Activated T-helper 1 cell treated with anti-CD3 and anti-CD28 coated beads, Interleukin-12 subunit alpha, Interleukin-12 subunit beta, Interleukin-2, Interleukin-4 antibody, amounts not matched to agents 30 ng/mL and 10 ng/mL and 1 ng/mL, durations not matched to agents 14 hours and 24 hours and 36 hours (primary cell): ENCODE measurements around the gene SYNE2. TPM values are rescaled to one million over a fixed set of nuclear protein-coding genes. Genes with fewer than 3 reads are reported as not detected.

ENCODE experiments used
- DNase-seq: peaks from one replicate; pipeline ENCODE4 v3.0.0; 2021; ENCODE audit warnings: low spot score
- H3K27ac Mint-ChIP-seq: one replicate; pipeline ENCODE4 v1.8.0; 2021; ENCODE audit warnings: mild to moderate bottlenecking, mixed read lengths
- H3K27me3 Mint-ChIP-seq: one replicate; pipeline ENCODE4 v1.8.0; 2022; ENCODE audit warnings: mild to moderate bottlenecking, moderate library complexity, mixed read lengths; ENCODE audit not compliant: insufficient read depth
- H3K36me3 Mint-ChIP-seq: one replicate; pipeline ENCODE4 v1.8.0; 2021; ENCODE audit warnings: low read depth, mixed read lengths
- H3K4me1 Mint-ChIP-seq: one replicate; pipeline ENCODE4 v1.8.0; 2021; ENCODE audit warnings: low read depth, mixed read lengths
- H3K4me3 Mint-ChIP-seq: one replicate; pipeline ENCODE4 v1.8.0; 2021; ENCODE audit warnings: mild to moderate bottlenecking, moderate library complexity, mixed read lengths
- H3K9me3 Mint-ChIP-seq: one replicate; pipeline ENCODE4 v1.8.0; 2021; ENCODE audit warnings: mixed read lengths
- intact Hi-C: fragments of 100-400 bp; cut with micrococcal nuclease; formaldehyde crosslinking; loops from one replicate; pipeline ENCODE4 v1.15.1; 2024
- total RNA-seq: library from RNA; stranded (reverse); gene quantifications from 2 replicates; pipeline ENCODE4 v1.2.3, GENCODE V29; 2022

SYNE2 gene
- total RNA-seq, 1 donor from 2014 or later, result 25.1 TPM

DNA sequence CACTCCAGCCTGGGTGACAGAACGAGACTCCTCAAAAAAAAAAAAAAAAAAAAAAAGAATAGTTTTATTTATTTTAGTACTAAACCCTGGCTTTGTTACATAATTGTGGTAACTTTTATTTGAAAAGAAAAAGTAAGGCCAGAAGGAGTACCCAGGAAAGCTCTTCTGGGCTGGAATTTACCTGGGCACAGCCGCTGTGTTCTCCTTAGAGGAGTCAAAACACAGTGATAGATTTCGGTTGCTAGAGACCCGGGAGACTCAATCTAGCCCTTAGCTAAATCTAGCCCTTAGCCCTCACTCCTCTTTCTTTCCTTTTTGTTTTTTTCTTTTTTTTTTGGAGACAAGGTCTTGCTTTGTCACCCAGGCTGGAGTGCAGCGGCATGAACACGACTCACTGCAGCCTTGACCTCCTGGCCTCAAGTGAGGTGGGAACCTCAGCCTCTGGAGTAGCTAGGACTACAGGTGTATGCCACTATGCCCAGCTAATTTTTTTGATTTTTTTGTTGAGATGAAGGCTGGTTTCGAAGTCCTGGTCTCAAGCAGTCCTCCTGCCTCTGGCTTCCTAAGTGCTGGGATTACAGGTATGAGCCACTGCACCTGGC, 49.7 kb downstream of the SYNE2 start:
- peaks cover 46% of the 10 kb centered on the region for H3K4me1 Mint-ChIP-seq
- H3K27me3 Mint-ChIP-seq, result peaks cover 2% of the 10 kb centered on the region
- no peak for DNase-seq
- H3K9me3 Mint-ChIP-seq, result peaks cover 6% of the 10 kb centered on the region
- H3K27ac Mint-ChIP-seq, result no peak overlapping the region
- peaks cover 19% of the 10 kb centered on the region for H3K36me3 Mint-ChIP-seq
- intact Hi-C loops, result loop anchor here (5.0 kb wide), 1 partner anchor 35 kb away; no protein-coding TSS in a partner anchor
- H3K4me3 Mint-ChIP-seq, result no peak overlapping the region

DNA sequence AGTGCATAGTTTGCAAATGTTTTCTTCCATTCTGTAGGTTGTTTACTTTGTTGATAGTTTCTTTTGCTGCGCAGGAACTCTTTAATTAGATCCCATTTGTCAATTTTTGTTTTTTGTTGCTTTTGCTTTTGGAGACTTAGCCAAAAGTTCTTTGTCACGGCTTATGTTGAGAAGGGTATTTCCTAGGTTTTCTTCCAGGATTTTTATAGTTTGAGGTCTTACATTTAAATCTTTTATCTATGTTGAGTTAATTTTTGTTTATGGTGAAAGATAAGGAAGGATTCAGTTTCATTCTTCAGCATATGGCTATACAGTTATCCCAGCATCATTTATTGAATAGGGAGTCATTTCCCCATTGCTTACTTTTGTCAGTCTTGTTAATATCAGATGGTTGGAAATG, 51.9 kb downstream of the SYNE2 start:
- H3K27me3 Mint-ChIP-seq, result peaks cover 2% of the 10 kb centered on the region
- intact Hi-C loops, result loop anchor here (5.0 kb wide), 1 partner anchor 37 kb away; no protein-coding TSS in a partner anchor
- H3K4me1 Mint-ChIP-seq, result peaks cover 69% of the 10 kb centered on the region
- H3K4me3 Mint-ChIP-seq, result no peak overlapping the region
- H3K36me3 Mint-ChIP-seq, result peaks cover 18% of the 10 kb centered on the region
- H3K27ac Mint-ChIP-seq, result no peak overlapping the region
- no peak for DNase-seq
- peaks cover 6% of the 10 kb centered on the region for H3K9me3 Mint-ChIP-seq

- peaks cover 2% of the 10 kb centered on the region for H3K27me3 Mint-ChIP-seq
- H3K9me3 Mint-ChIP-seq, result peaks cover under 1% of the 10 kb centered on the region
- no peak for DNase-seq
- peaks cover 15% of the 10 kb centered on the region for H3K36me3 Mint-ChIP-seq
- peaks cover 69% of the 10 kb centered on the region for H3K4me1 Mint-ChIP-seq
- no peak overlapping the region for H3K4me3 Mint-ChIP-seq
- H3K27ac Mint-ChIP-seq, result no peak overlapping the region
- intact Hi-C loops, result no loop called here
These were observed 52.6 kb downstream of the SYNE2 start for GRCh38 chr14:63905370-63905769.

DNA sequence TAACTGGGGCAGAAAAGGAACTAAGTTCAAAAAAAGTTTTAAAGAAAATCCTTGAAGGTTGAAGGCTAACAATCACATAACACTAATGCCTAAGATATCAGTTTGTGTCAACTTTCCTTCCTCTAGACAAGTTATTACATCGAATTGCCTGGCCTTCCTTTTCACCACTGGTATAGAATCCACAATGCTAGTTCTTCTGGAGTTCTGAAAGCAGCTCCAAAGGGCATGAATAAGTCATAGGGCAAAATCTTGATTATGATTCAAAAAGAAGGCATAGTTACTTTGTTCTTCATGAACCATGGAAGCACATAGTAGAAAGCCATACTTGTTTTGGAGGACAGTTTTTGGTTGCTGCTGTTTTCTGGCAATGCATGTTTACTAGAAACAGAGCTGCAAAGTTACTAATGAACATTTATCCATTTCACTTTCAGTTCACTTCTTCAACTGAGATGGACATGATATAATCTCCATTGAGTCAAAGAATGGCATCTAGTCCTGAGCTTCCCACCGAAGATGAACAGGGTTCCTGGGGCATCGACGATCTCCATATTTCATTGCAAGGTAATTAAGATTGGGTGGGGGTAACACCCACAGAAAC, 56.0 kb downstream of the SYNE2 start:
- Mint-ChIP-seq H3K36me3 (peaks cover 22% of the 10 kb centered on the region), H3K4me1 (peaks cover 60% of the 10 kb centered on the region), H3K9me3 (no peaks in the 10 kb centered on the region), H3K27ac (no peak overlapping the region), H3K27me3 (peaks cover 2% of the 10 kb centered on the region), H3K4me3 (peak overlapping the region; percentile 35)
- intact Hi-C loops, result no loop called here
- no peak for DNase-seq

- Mint-ChIP-seq H3K27ac (no peak overlapping the region), H3K9me3 (no peaks in the 10 kb centered on the region), H3K4me1 (peaks cover 55% of the 10 kb centered on the region), H3K36me3 (peaks cover 25% of the 10 kb centered on the region), H3K4me3 (no peak overlapping the region), H3K27me3 (peaks cover 2% of the 10 kb centered on the region)
- intact Hi-C loops, result loop anchor here (2.0 kb wide), 1 partner anchor 23 kb away; no protein-coding TSS in a partner anchor
- no peak for DNase-seq
These were observed 57.2 kb downstream of the SYNE2 start for GRCh38 chr14:63909984-63910383.

DNA sequence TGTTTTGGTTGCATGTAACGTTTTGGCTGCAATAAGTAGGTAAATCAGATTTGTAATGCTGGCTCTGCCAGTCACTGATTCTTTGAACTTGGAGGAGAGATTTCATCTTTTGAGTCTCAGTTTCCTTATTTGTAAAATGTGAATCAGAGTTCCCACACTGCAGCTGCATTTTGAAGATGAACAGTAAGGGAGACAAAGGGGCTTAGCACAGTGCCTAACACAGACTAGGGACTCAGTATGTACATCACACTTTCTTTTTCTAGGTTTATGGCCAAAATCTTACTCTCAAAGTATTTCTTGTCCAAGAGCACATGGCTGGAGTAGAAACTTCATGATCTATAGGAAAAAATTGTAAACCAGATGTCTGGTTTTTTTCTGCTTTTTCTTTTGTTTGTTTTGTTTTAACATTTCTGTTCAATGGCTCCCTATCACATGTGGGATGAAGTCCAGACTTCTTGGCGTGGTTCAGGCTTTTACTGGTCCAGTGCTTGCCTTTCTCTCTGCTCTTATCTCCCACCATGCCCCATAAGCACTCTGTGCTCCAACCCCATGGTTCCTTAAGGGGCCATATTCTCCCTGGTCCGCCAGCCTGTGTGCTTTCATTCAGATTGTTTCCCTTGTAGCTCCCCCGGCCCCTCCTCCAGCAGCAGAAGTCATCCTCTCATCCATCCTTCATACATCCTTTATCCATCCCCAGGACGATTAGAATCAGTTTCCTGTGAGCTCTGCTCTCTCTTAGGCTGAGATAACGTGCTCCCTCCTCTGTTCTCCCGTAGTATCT, 58.0 kb downstream of the SYNE2 start:
- Mint-ChIP-seq H3K4me1 (peaks cover 47% of the 10 kb centered on the region), H3K36me3 (peaks cover 25% of the 10 kb centered on the region), H3K27ac (no peak overlapping the region), H3K9me3 (no peaks in the 10 kb centered on the region), H3K4me3 (no peak overlapping the region), H3K27me3 (no peaks in the 10 kb centered on the region)
- DNase-seq, result no peak
- intact Hi-C loops, result loop anchor here (2.0 kb wide), 1 partner anchor 22 kb away; no protein-coding TSS in a partner anchor

DNA sequence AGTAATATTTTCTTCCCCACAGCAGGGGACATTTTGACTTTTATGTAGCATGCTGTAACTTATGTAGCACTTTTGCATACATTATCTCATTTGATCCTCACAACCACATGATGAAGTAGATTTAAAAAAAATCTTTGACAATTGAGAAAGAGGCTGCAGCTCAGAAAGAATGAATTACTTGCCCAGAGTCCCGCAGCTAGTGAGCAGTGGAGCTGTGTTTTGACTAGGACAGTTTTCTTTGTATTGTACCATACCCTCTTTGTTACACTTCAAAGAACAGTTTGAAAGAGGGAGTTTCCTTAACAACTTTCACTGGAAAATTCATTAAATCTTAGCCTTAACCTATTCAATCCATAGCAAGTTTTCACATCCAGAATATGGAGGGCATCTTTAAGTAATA, 58.6 kb downstream of the SYNE2 start:
- no peaks in the 10 kb centered on the region for H3K27me3 Mint-ChIP-seq
- H3K4me1 Mint-ChIP-seq, result peaks cover 50% of the 10 kb centered on the region
- intact Hi-C loops, result loop anchor here (2.0 kb wide), 1 partner anchor 21 kb away; no protein-coding TSS in a partner anchor
- no peak for DNase-seq
- peaks cover 25% of the 10 kb centered on the region for H3K36me3 Mint-ChIP-seq
- no peak overlapping the region for H3K4me3 Mint-ChIP-seq
- H3K9me3 Mint-ChIP-seq, result no peaks in the 10 kb centered on the region
- H3K27ac Mint-ChIP-seq, result no peak overlapping the region

DNA sequence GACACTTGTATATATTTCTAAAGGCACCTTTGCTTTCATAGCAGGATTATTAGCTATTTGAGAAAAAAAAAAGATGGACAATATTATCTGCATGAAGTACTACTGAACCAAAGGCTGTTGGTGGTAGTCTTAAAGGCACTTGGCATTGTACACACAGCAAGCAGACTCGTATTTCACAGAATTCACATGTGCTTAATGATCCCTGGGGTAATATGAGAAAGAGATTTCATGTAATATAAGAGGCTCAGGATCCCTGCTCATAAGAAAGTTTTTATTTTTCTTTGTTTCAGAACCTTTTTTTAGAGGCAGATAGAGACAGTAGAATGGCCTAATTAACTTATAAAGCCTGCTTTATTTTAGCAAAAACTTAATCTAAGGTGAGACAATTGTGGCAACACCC, 59.5 kb downstream of the SYNE2 start:
- Mint-ChIP-seq H3K4me3 (no peak overlapping the region), H3K36me3 (peaks cover 25% of the 10 kb centered on the region), H3K9me3 (no peaks in the 10 kb centered on the region), H3K4me1 (peaks cover 50% of the 10 kb centered on the region), H3K27me3 (no peaks in the 10 kb centered on the region), H3K27ac (no peak overlapping the region)
- DNase-seq, result no peak
- intact Hi-C loops, result no loop called here

GRCh38 chr14:63918411-63918810, 65.6 kb downstream of the SYNE2 start:
- no peak overlapping the region for H3K27ac Mint-ChIP-seq
- H3K4me1 Mint-ChIP-seq, result peaks cover 19% of the 10 kb centered on the region
- intact Hi-C loops, result no loop called here
- peaks cover 11% of the 10 kb centered on the region for H3K36me3 Mint-ChIP-seq
- no peak for DNase-seq
- H3K9me3 Mint-ChIP-seq, result no peaks in the 10 kb centered on the region
- H3K27me3 Mint-ChIP-seq, result no peaks in the 10 kb centered on the region
- no peak overlapping the region for H3K4me3 Mint-ChIP-seq

GRCh38 chr14:63922696-63923421, 70.1 kb downstream of the SYNE2 start:
- DNase-seq, result no peak
- Mint-ChIP-seq H3K9me3 (peaks cover 14% of the 10 kb centered on the region), H3K27ac (no peak overlapping the region), H3K36me3 (peaks cover 22% of the 10 kb centered on the region), H3K27me3 (no peaks in the 10 kb centered on the region), H3K4me3 (no peak overlapping the region), H3K4me1 (peaks cover 16% of the 10 kb centered on the region)
- intact Hi-C loops, result no loop called here

GRCh38 chr14:63923422-63923752, 70.6 kb downstream of the SYNE2 start:
- peaks cover 19% of the 10 kb centered on the region for H3K4me1 Mint-ChIP-seq
- H3K4me3 Mint-ChIP-seq, result no peak overlapping the region
- no peaks in the 10 kb centered on the region for H3K27me3 Mint-ChIP-seq
- H3K9me3 Mint-ChIP-seq, result peaks cover 14% of the 10 kb centered on the region
- H3K27ac Mint-ChIP-seq, result no peak overlapping the region
- peaks cover 22% of the 10 kb centered on the region for H3K36me3 Mint-ChIP-seq
- no peak for DNase-seq
- intact Hi-C loops, result no loop called here

DNA sequence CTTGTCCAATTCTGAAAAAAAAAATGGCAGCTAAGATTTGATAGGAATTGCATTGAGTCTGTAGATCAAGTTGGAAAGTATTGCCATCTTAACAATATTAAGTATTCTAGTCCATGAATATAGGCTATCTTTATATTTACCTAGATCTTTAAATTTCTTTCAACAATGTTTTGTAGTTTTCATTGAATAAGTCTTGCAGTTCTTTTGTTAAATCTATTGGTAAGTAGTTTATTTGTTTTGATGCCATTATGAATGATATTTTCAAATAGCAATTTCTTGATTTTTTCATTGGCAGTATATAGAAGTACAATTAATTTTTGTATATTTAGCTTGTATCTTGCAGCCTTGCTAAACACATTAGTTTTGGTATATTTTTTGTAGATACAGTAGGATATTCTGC, 71.6 kb downstream of the SYNE2 start:
- Mint-ChIP-seq H3K9me3 (peaks cover 14% of the 10 kb centered on the region), H3K4me3 (no peak overlapping the region), H3K36me3 (peaks cover 22% of the 10 kb centered on the region), H3K4me1 (peaks cover 23% of the 10 kb centered on the region), H3K27me3 (no peaks in the 10 kb centered on the region), H3K27ac (no peak overlapping the region)
- intact Hi-C loops, result no loop called here
- DNase-seq, result no peak
